Gastroesophageal sphincter (tissue), 4 donors: ENCODE data around the gene PRKCSH. TPM values are rescaled to one million over a fixed set of nuclear protein-coding genes. Genes with fewer than 3 reads are reported as not detected.

Source experiments
- ATAC-seq: fragments of 150-250 bp; one replicate; pipeline ENCODE4 v1.9.1; 2016; ENCODE audit warnings: mild to moderate bottlenecking, moderate library complexity
- H3K27ac ChIP-seq, 4 donors: fragments of 200-600 bp; sonication (generic) in 3 of 4; 1 replicate in 3 of 4; 2 replicates in 1 of 4; pipeline ENCODE4 v1.5.1; 2016 to 2019
- H3K27me3 ChIP-seq: fragments of 200-600 bp; sonication (generic); one replicate; pipeline ENCODE4 v1.5.1; 2019
- H3K36me3 ChIP-seq, 2 donors: fragments of 200-600 bp; sonication (generic); one replicate each; pipeline ENCODE4 v1.5.1; 2019; ENCODE audit warnings: control low read depth in 1 of 2
- H3K4me1 ChIP-seq, 3 donors: fragments of 200-600 bp; sonication (generic); 1 replicate in 2 of 3; 2 replicates in 1 of 3; pipeline ENCODE4 v1.5.1; 2016 to 2019; ENCODE audit warnings: control low read depth in 2 of 3
- H3K4me3 ChIP-seq, 2 donors: fragments of 200-600 bp; sonication (generic); one replicate each; pipeline ENCODE4 v1.5.1; 2019; ENCODE audit warnings: mild to moderate bottlenecking in 1 of 2, moderate library complexity in 1 of 2
- H3K9me3 ChIP-seq, 3 donors: fragments of 200-600 bp; sonication (generic); one replicate each; pipeline ENCODE4 v1.5.1; 2017 to 2019; ENCODE audit warnings: control low read depth in 2 of 3
- EP300 ChIP-seq: sonication (generic); formaldehyde crosslinking; IDR thresholded peaks from one replicate; pipeline ENCODE4 v1.6.1; 2017; ENCODE audit warnings: antibody characterized with exemption, mild to moderate bottlenecking
- POLR2A ChIP-seq, 2 donors: fragments of 450-650 bp; IDR thresholded peaks; one replicate each; pipeline ENCODE4 v1.6.1; 2017; ENCODE audit warnings: antibody characterized with exemption in 2 of 2, mild to moderate bottlenecking in 2 of 2, moderate library complexity in 1 of 2
- POLR2AphosphoS5 ChIP-seq: sonication (generic); formaldehyde crosslinking; IDR thresholded peaks from one replicate; pipeline ENCODE4 v1.6.1; 2017; ENCODE audit warnings: antibody characterized with exemption
- WGBS, 2 donors: methylation state at CpG; one replicate each; pipeline ENCODE4 v1.1.5; 2018; ENCODE audit warnings: low coverage in 1 of 2; 5-methylcytosine and 5-hydroxymethylcytosine counted together
- total RNA-seq, 4 donors: library from RNA; depleted of rRNA; stranded (reverse); fragments of >200 nt; gene quantifications; one replicate each; pipeline ENCODE4 v1.1.0, GENCODE V29; 2016
- TF ChIP-seq, protein P1 (sequence below), 4 experiments: fragments of 200-600 bp in 2 of 4; fragments of 450-650 bp in 2 of 4; sonication (generic) in 1 of 4; IDR thresholded peaks; one replicate each; pipeline ENCODE4 v1.5.1; 2017 to 2019; ENCODE audit warnings: antibody characterized with exemption in 4 of 4, mild to moderate bottlenecking in 2 of 4, moderate library complexity in 2 of 4

Gene PRKCSH
- total RNA-seq, 4 donors from 2014 or later = 72.8 to 112 (median 85.8) TPM

GRCh38 chr19:11447347-11448262 lies 12.2 kb downstream of the PRKCSH start:
- Histone ChIP-seq H3K27me3 (peaks cover 7% of the 10 kb centered on the region), H3K36me3 (peaks cover 0 to 85% of the 10 kb centered on the region in 2 donors), H3K27ac (no peak overlapping the region), H3K4me3 (no peak overlapping the region), H3K4me1 (peaks cover 0 to 4% (median 0%) of the 10 kb centered on the region in 3 donors), H3K9me3 (no peaks in the 10 kb centered on the region)
- ATAC-seq = no peak
- WGBS, 2 donors = 77% methylated on average over 5 of the region's 35 CpGs; no CpG with 5 or more reads in 1 of the 2 donors
- TF ChIP-seq POLR2A (IDR thresholded peaks at IDR 0.05) (no peak), POLR2AphosphoS5 (no peak), EP300 (no peak)
- TF ChIP-seq, protein P1, sequence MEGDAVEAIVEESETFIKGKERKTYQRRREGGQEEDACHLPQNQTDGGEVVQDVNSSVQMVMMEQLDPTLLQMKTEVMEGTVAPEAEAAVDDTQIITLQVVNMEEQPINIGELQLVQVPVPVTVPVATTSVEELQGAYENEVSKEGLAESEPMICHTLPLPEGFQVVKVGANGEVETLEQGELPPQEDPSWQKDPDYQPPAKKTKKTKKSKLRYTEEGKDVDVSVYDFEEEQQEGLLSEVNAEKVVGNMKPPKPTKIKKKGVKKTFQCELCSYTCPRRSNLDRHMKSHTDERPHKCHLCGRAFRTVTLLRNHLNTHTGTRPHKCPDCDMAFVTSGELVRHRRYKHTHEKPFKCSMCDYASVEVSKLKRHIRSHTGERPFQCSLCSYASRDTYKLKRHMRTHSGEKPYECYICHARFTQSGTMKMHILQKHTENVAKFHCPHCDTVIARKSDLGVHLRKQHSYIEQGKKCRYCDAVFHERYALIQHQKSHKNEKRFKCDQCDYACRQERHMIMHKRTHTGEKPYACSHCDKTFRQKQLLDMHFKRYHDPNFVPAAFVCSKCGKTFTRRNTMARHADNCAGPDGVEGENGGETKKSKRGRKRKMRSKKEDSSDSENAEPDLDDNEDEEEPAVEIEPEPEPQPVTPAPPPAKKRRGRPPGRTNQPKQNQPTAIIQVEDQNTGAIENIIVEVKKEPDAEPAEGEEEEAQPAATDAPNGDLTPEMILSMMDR (IDR thresholded peaks at IDR 0.05) = no peak

- no peak overlapping the region for H3K4me3 ChIP-seq
- H3K4me1 ChIP-seq = peaks cover 0 to 4% (median 0%) of the 10 kb centered on the region in 3 donors
- no peaks in the 10 kb centered on the region for H3K9me3 ChIP-seq
- H3K36me3 ChIP-seq = peaks cover 0 to 77% of the 10 kb centered on the region in 2 donors
- no peak for TF ChIP-seq EP300
- TF ChIP-seq, protein P1 (IDR thresholded peaks at IDR 0.05) = no peak
- TF ChIP-seq POLR2A (IDR thresholded peaks at IDR 0.05) = no peak
- TF ChIP-seq POLR2AphosphoS5 = no peak
- WGBS, 2 donors = 80% methylated on average over 1 of the region's 13 CpGs; no CpG with 5 or more reads in 1 of the 2 donors
- no peak for ATAC-seq
- H3K27me3 ChIP-seq = peaks cover 15% of the 10 kb centered on the region
- H3K27ac ChIP-seq = no peak overlapping the region
Measured at GRCh38 chr19:11448410-11448809, 13.0 kb downstream of the PRKCSH start.

- ATAC-seq = no peak
- no peak overlapping the region for H3K27ac ChIP-seq
- no peaks in the 10 kb centered on the region for H3K9me3 ChIP-seq
- H3K36me3 ChIP-seq = peaks cover 0 to 71% of the 10 kb centered on the region in 2 donors
- peaks cover 0 to 4% (median 0%) of the 10 kb centered on the region in 3 donors for H3K4me1 ChIP-seq
- H3K27me3 ChIP-seq = peaks cover 21% of the 10 kb centered on the region
- TF ChIP-seq, protein P1 (IDR thresholded peaks at IDR 0.05) = no peak
- TF ChIP-seq EP300 (no peak), POLR2A (IDR thresholded peaks at IDR 0.05) (no peak), POLR2AphosphoS5 (no peak)
- WGBS, 2 donors = 74 to 95% methylated on average over 4 to 14 of the region's 31 CpGs
- H3K4me3 ChIP-seq = no peak overlapping the region
Measured at GRCh38 chr19:11448923-11449554, 13.6 kb downstream of the PRKCSH start.

- H3K9me3 ChIP-seq = no peaks in the 10 kb centered on the region
- peaks cover 0 to 54% of the 10 kb centered on the region in 2 donors for H3K36me3 ChIP-seq
- H3K4me3 ChIP-seq = no peak overlapping the region
- WGBS, 2 donors = 77% methylated on average over 6 of the region's 21 CpGs; no CpG with 5 or more reads in 1 of the 2 donors
- H3K27me3 ChIP-seq = peaks cover 22% of the 10 kb centered on the region
- TF ChIP-seq, protein P1 (IDR thresholded peaks at IDR 0.05) = no peak
- no peak for TF ChIP-seq EP300
- TF ChIP-seq POLR2AphosphoS5 = no peak
- TF ChIP-seq POLR2A (IDR thresholded peaks at IDR 0.05) = no peak
- no peak for ATAC-seq
- no peak overlapping the region for H3K27ac ChIP-seq
- peaks cover 0 to 4% (median 0%) of the 10 kb centered on the region in 3 donors for H3K4me1 ChIP-seq
Measured at GRCh38 chr19:11450570-11451326, 15.3 kb downstream of the PRKCSH start.
